Measurements from ENCODE around the gene ZFPL1. TPM values are rescaled to one million over a fixed set of nuclear protein-coding genes. Genes with fewer than 3 reads are reported as not detected.

The ZFPL1 gene
- total RNA-seq, 1 donor from 2014 or later: 37.9 TPM

GRCh38 chr11:65110354-65110861 is 26.4 kb downstream of the ZFPL1 start:
- H3K9ac ChIP-seq (ENCODE audit: low read length): no peak overlapping the region
- H3K36me3 ChIP-seq (ENCODE audit: insufficient read depth, low read length): no peaks in the 10 kb centered on the region
- peak; percentile 44 for DNase-seq (ENCODE audit: low read depth)
- peaks cover 33% of the 10 kb centered on the region for H4K20me1 ChIP-seq (ENCODE audit: insufficient read depth, low read length)
- H3K27ac ChIP-seq (ENCODE audit: low read depth, low read length): no peak overlapping the region
- peak; percentile 13 for FAIRE-seq
- H3K9me3 ChIP-seq (ENCODE audit: insufficient read depth, low read depth, low read length): no peaks in the 10 kb centered on the region
- Mint-ChIP-seq H3K27me3 (ENCODE audit: low read depth, unreplicated experiment) (no peaks in the 10 kb centered on the region), H3K27ac (ENCODE audit: unreplicated experiment) (peak overlapping the region; percentile 34), H3K9me3 (ENCODE audit: unreplicated experiment) (no peaks in the 10 kb centered on the region), H3K36me3 (ENCODE audit: low read depth, unreplicated experiment) (peaks cover 10% of the 10 kb centered on the region), H3K4me3 (ENCODE audit: unreplicated experiment) (peak overlapping the region; percentile 70), H3K4me1 (ENCODE audit: low read depth, unreplicated experiment) (peaks cover 4% of the 10 kb centered on the region)
- H3K4me2 ChIP-seq (ENCODE audit: low read length): no peak overlapping the region
- no peak overlapping the region for H3K4me3 ChIP-seq (ENCODE audit: insufficient read depth, low read depth, low read length)
- H2AFZ ChIP-seq (ENCODE audit: low read depth, low read length): no peak overlapping the region
- H3K79me2 ChIP-seq (ENCODE audit: insufficient read depth, low read length): peaks cover 15% of the 10 kb centered on the region
- no peaks in the 10 kb centered on the region for H3K27me3 ChIP-seq (ENCODE audit: insufficient read depth, low read length)
- TF ChIP-seq CTCF (IDR thresholded peaks at IDR 0.05; ENCODE audit: insufficient read depth, low read depth, low read length) (peak; percentile 90), EZH2 (IDR thresholded peaks at IDR 0.05; ENCODE audit: insufficient read depth, low read length) (no peak)
- peaks cover 21% of the 10 kb centered on the region for H3K4me1 ChIP-seq (ENCODE audit: insufficient read depth, low read length)

- DNase-seq (ENCODE audit: low read depth) (no peak), FAIRE-seq (no peak)
- Histone ChIP-seq H3K9ac (ENCODE audit: low read length) (no peak overlapping the region), H3K27ac (ENCODE audit: low read depth, low read length) (no peak overlapping the region), H3K27me3 (ENCODE audit: insufficient read depth, low read length) (no peaks in the 10 kb centered on the region), H2AFZ (ENCODE audit: low read depth, low read length) (no peak overlapping the region), H3K4me2 (ENCODE audit: low read length) (peak overlapping the region; percentile 96), H3K4me3 (ENCODE audit: insufficient read depth, low read depth, low read length) (no peak overlapping the region), H3K36me3 (ENCODE audit: insufficient read depth, low read length) (no peaks in the 10 kb centered on the region), H4K20me1 (ENCODE audit: insufficient read depth, low read length) (peaks cover 28% of the 10 kb centered on the region), H3K9me3 (ENCODE audit: insufficient read depth, low read depth, low read length) (no peaks in the 10 kb centered on the region), H3K79me2 (ENCODE audit: insufficient read depth, low read length) (peaks cover 18% of the 10 kb centered on the region), H3K4me1 (ENCODE audit: insufficient read depth, low read length) (peaks cover 25% of the 10 kb centered on the region)
- Mint-ChIP-seq H3K36me3 (ENCODE audit: low read depth, unreplicated experiment) (peaks cover 7% of the 10 kb centered on the region), H3K4me3 (ENCODE audit: unreplicated experiment) (peak overlapping the region; percentile 70), H3K27me3 (ENCODE audit: low read depth, unreplicated experiment) (no peaks in the 10 kb centered on the region), H3K27ac (ENCODE audit: unreplicated experiment) (peak overlapping the region; percentile 53), H3K4me1 (ENCODE audit: low read depth, unreplicated experiment) (peaks cover 4% of the 10 kb centered on the region), H3K9me3 (ENCODE audit: unreplicated experiment) (no peaks in the 10 kb centered on the region)
- TF ChIP-seq CTCF (IDR thresholded peaks at IDR 0.05; ENCODE audit: insufficient read depth, low read depth, low read length) (no peak), EZH2 (IDR thresholded peaks at IDR 0.05; ENCODE audit: insufficient read depth, low read length) (no peak)
These were observed 27.2 kb downstream of the ZFPL1 start for GRCh38 chr11:65111159-65111743.

All from astrocyte (in vitro differentiated cells and primary cell).